Stimulated activated CD4-positive, alpha-beta T cell treated with anti-CD3 and anti-CD28 coated beads, Interleukin-12 subunit alpha, Interleukin-12 subunit beta, amount 100 ng/mL, for 4 hours (primary cell): ENCODE data around the gene TSEN2.
"Not testable (repeated sequence)": the region's sequence is repeated elsewhere in the genome, so short reads cannot be mapped to it uniquely, and the experiment has no call there.

Experiments used
- DNase-seq: peaks from one replicate; pipeline ENCODE4 v3.0.0-alpha.2; 2020

TSEN2 gene

GRCh38 chr3:12472796-12473195 is 11.5 kb upstream of the TSEN2 start:
- DNase-seq, result no peak

GRCh38 chr3:12473511-12473910 is 10.8 kb upstream of the TSEN2 start:
- DNase-seq, result no peak

GRCh38 chr3:12476238-12476897 is 7.9 kb upstream of the TSEN2 start:
- no peak for DNase-seq

DNA sequence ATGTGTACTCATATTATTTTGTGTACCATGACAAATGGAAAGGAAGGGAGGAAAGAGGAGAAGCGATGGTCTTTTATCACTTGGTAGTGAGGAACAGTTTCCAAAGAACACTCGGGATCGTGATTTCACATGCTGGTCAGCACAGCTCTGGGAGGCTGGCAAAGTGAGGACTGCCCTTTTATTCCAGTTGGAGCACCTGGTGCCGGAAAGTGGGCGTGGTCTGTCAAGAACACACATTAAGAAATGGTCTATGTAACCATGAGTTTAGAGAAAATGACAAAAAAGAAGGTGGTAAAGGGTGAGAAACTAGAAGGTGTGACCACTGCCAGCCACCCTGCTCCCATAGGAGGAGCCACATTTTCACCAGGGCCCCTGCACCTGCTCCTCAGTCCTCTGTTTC is 7.0 kb upstream of the TSEN2 start:
- DNase-seq, result no peak

DNA sequence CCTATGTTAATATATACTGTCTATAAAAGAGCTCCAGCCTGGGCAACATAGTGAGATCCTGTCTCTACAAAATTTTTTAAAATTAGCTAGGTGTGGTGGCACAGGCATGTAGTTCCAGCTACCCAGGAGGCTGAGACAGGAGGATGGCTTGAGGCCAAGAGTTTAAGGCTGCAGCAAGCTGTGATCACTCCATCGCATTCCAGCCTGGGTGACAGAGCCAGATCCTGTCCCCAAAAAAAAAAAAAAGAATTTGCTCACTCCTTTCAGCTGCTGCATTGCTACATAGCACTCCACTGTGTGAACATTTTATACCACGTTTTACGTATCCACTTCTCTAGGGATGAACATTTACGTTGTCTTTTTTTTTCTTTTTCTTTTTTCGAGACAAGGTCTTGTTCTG is 6.0 kb upstream of the TSEN2 start:
- no peak for DNase-seq

DNA sequence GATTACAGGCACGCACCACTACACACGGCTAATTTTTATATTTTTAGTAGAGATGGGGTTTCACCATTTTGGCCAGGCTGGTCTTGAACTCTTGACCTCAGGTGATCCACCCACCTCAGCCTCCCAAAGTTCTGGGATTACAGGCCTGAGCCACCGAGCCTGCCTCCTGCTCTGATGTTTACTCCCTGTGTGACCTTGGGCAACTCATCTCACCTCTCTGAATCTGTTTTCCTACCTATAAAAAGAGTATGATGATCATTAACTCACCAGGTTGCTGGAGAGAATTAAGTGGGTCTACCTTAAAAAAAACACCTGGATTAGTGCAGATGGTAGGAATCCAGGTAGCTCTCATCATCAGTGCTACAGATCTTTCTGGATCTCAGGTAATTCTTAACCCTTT is 5.1 kb upstream of the TSEN2 start:
- not testable (repeated sequence) for DNase-seq

DNA sequence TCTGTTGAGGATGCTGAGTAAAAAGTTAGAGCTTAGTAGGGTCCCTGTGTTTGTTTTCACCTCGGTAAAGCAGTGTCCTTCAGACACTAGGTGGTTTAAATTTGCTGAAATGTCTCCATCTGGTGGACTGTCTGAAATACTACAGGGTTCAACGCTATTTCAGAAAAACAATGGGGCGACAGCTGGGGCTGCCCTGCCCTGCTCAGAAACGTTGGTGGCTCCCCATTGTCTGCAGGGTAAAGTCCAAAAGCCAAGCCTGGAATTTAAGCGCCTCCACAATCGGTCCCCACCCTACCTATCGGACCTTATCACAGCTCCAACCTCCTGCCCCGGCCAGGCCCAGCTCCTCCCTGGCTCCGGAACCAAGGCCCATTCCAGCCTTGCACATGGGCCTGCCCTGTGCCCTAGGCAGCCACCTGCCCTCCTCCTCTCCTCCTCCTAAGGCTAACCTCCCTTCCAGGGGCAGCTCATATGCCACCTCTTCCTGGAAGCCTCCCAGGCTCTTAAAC is 4.3 kb upstream of the TSEN2 start:
- DNase-seq, result no peak

DNA sequence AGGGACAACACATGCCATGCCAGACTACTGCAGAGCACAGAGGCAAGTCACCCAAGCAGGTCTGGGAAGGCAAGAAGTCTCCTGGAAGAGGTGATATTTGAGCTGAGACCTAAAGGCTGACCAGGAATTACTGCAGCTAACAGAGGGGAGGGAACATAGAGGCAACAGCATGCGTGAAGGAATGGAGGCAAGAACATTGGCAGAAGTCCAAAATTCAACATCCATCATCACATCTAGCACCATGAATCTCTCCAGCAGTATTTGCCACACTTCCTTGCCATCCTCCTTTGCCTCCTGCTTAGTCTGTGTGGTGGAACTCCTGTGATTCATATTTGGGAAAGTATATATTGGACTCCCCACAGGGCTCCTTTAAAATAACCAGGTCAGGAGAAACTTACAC is 870 bp upstream of the TSEN2 start:
- DNase-seq, result no peak

DNA sequence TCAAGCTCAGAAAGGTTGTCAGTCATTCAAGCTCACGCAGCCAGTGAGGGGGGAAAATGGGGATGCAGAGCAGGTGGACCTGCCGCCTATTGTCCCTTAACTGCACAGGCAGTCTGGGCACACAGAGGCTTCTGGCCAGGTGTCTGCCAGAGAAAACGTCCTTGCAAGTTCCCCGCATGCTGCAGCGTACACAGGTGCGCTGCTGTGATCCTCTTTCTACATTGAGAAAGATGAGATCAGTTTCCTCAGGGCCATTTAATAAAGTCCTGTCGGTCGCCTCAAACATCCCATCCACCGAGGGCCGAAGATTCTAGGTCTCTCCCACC is 445 bp upstream of the TSEN2 start:
- no peak for DNase-seq

DNA sequence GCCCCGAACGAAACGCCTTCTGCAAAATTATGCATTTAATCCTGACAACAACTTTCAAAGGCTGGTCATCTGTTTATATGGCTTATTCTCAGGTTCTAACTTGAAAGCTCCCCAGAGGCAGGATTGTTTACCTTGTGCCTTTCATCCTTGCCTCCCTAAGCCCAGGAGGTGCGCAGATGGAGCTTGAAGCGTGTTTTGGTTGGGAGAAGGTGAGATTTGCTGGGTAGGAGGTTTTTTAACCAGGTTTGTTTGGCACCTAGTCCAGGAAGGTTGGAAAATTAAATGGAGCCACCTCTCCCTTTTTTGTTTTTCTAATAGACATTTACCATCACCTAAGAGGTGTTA is 675 bp downstream of the TSEN2 start:
- no peak for DNase-seq

GRCh38 chr3:12486001-12486400 is 1.7 kb downstream of the TSEN2 start:
- no peak for DNase-seq

DNA sequence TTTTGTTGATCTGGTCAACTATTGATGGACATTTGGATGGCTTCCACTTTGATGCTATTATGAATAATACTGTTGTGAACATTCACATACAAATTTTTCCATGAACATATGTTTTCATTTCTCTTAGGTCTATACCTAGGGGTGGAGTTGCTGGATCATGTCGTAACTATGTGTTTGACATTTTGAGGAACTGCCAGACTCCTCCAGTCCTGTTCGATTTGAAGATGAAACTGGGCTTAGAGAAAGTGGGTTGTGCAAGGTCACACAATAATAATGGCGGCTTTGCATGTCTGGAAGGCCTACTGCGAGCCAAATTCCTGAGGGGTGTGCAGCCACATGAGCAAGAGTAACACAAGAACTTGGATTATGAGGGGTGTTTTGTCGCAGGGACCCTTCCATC is 2.6 kb downstream of the TSEN2 start:
- no peak for DNase-seq

- no peak for DNase-seq
These were observed 3.1 kb downstream of the TSEN2 start for GRCh38 chr3:12487336-12487735.

DNA sequence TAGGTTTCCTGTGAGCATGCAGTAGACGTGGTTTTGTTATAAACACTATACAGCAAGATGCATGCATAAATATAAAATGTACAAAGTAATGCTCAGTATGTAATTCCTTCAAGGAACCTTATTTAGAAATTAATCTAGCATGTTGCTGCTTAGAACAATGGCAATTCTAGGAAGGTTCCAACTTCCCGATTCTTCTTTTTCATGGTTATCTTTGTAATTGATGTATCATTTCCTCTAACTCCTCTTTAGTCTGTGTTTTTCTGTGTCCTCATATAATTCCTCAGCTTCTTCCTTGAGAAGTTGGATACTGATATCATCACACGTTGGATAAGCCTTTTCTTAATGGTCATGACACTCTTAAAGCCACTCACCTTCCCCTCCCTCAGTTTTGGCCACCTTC is 3.5 kb downstream of the TSEN2 start:
- no peak for DNase-seq

- DNase-seq, result no peak
These were observed 5.1 kb downstream of the TSEN2 start for GRCh38 chr3:12489368-12489767.

- DNase-seq, result no peak
These were observed 5.6 kb downstream of the TSEN2 start for GRCh38 chr3:12489832-12490231.

GRCh38 chr3:12490547-12490946 is 6.3 kb downstream of the TSEN2 start:
- DNase-seq, result no peak

DNA sequence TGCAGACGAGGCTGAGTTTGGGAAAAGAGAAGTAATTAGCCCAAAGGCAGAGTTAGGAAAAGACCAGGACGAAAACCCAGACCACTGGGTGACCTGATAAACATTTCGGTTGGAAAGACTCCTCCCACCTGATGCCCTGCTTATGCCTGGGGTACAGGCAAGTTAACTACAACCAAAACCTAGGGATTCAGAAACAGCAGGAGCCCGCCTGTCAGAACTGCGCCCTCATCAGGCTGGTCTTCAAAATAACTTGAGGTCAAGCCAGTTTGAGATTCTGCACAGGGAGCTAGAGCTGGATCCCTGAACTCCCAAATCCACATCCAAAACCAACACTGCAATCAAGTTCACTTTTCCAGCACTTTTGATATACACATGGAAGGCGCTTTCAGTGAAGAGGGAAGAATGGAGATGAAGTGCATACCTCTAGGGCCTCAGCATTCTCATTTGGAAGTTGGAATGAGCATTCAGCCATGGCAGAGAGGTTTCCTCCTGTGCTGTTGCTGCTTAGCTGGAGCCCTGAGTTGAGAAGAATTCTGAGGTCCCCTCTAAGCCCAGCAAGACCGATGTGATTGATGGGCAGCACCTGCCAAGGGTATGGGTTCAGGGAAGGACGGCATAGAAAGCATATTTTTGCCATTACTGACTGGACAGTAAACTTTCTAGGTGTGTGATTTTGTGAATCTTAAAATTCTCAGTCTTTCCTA is 11.6 kb downstream of the TSEN2 start:
- DNase-seq, result no peak

GRCh38 chr3:12496453-12496761 is 12.1 kb downstream of the TSEN2 start:
- no peak for DNase-seq

- no peak for DNase-seq
These were observed 15.2 kb downstream of the TSEN2 start for GRCh38 chr3:12499474-12499873.

DNA sequence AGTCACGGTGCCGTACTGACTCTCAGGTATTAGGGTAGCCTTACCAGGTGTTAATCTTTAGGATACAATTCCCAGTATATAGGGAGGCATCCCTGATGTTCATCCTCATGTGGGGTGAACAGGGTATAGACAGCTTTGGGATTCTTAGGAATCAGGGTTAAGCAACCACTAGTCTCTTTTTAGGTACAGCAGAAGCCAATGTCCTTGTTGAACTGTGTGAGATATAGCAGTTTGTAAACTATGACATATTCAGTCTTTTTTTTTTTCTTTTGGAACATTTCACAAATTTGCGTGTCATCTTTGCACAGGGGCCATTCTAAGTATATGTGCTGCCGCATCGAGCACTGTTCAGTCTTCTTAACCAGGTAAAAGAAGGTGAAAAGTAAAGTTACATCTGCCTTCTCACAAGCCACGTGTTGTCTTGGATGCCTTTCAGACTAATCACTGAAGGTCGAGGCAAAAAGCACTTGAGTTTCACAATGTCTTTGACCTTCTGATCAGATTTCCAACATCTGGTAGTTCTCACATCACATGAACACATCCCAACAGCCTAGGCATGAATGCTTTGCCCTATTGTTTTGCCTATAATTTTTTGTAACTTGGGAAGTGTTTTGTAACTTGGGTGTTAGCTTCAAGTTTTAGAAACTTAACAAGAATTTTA is 17.2 kb downstream of the TSEN2 start:
- no peak for DNase-seq

- DNase-seq, result no peak
These were observed 19.1 kb downstream of the TSEN2 start for GRCh38 chr3:12503126-12503957.

DNA sequence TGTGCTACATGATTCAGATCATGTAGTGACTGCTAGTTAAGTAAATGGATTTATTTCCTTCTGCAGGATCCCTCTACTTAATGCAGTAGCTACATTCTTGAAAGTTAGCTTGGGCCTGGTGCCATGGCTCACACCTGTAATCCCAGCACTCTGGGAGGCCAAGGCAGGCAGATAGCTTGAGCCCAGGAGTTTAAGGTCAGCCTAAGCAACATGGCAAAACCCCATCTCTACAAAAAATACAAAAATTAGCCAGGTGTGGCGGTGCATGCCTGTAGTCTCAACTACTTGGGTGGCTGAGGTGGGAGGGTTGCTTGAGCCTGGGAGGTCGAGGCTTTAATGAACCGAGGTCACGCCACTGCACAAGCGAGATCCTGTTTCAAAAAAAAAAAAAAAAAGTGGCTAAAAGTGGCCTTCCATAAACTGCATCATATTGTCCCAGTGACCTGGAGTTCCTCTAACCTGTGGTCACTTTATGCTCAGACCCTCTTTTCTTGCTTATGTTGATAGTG is 22.0 kb downstream of the TSEN2 start:
- no peak for DNase-seq
